ENCODE results near the gene FAAP20.

The FAAP20 gene

DNA sequence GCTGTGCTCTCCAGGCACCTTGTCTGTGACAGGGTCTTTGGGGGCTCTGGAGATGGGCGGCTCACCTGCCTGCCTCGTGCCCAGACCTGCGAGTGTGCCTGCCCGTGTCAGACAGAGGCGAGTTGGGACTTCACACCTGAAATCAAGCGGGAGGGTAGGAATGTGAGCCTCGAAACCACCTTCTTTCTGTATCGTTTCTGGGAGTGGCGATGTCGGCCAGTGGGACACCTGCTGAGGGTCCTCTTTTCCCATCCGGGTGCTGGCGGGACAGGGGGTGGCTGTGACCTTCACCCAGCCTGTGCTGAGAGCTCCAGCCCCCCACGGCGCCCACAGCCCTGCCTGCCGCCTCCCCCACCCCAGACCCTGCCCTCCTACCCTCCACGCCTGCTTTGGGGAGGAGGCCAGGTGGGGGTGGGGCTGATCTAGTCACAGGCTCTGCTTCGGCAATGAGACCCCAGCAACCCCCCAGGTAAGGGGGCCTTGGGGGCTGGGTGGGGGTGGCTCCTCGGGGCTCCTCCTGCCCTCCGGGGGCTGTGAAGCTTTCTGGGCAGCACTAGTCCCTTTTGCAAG, 15.6 kb upstream of the FAAP20 start:
- DNase-seq (ENCODE audit: low read depth) = no peak

DNA sequence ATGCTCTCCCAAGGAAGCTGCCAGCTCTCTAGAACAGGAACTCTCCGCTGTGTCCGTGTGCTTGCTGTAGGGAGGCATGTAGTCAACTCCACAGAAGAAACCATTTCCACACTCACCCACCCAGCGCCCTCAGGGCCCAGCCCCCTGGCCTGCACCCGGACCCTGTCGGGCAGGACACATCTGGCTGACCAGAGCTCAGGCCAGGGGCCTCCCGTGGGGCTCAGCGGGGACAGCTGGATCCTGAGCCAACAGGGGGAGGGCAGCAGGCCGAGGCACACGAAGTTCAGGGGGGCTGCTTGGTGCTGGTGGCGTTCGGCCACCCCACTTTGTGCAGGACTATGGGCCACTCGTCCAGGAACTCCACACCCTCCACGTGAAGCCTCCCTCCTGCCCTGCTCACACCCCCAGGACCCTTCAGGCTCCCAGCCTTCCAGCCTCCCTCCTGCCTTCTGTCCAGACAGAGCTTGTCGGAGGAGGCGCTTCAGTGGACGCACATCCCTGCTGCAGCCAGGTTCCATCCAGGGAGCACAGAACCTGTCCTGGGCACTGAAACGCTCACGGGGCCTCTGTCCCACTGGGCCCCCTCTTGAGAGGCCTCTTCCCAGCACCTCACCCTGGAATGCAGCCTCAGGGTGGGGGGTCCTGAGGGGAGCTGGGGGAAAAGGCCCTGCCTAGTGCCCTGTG, 15.0 kb upstream of the FAAP20 start:
- no peak for DNase-seq (ENCODE audit: low read depth)

DNA sequence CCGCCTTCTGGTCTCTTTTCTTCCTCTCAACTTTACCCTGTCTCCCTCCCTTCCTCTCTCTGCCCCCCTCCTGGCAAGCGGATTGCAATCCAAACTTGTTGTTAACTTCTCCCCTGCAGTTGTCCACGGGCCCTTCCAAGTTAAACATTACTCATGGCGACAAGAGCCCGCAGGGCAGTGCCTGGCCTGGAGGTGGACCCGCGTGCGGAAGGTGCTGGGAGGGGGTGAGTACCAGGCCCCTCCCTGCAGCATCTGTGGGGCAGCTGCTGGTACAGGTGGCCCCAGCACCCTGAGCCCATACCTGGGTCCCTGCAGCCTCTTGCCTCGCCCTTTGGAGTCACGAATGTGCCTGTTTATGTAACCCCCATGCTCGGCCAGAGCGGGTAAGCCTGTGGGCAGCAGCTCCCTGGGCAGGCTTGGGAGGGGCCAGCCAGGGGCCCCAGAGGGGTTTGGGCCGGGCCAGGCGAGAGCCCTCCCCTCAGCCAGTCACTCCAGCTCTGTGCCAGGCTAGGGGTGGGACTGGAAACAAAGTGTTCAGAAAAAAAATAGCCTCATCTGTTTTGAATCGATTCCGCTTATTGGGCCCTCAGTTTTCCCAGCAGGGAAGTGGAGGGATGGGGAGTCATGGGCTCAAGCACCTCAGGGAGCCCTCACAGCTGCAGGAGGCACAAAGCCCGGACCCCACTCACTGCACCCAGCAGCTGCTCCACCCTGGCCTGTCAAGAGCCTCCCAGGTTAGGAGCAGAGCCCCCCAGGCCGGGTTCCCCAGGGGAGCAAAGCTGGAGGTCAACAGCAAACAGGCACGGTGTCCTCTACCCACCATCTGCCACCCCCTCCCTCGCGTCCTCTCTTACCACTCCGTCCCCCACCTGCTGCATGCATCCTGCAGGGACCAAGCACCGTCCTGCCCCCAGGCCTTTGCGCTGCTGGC, 14.0 kb upstream of the FAAP20 start:
- no peak for DNase-seq (ENCODE audit: low read depth)

DNA sequence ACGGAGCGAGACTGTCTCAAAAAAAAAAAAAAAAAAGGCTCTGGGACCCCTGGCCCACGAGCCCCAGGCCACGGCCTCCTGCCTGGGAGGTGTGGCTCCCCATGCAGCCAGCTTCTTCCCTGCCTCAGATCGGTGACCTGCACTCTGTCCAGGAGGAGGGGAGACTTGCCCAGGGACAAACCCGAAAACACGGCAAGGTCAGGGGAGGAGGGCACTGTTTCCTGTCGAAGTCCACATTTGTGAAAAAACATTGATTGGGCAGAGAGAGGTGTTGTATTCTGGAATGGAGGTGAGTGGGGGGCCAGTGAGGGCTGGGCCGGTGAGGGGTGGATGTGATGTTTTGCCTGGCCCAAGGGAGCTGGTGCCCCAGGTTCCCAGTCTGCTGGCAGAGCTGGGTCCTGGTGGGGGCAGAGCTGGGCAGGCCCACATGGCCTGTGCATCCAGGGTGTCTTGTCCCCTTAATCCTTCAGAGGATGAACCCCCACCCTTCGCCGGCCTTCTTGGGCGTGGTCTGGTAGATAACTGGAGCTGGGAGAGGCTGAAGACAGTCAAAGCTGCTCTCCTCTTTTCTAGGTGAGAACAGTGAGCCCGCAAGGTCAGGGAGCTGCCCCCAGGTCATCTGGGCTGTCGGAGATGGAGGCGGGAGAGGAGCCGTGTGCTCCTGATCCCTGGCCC, 12.4 kb upstream of the FAAP20 start:
- DNase-seq (ENCODE audit: low read depth) = no peak

DNA sequence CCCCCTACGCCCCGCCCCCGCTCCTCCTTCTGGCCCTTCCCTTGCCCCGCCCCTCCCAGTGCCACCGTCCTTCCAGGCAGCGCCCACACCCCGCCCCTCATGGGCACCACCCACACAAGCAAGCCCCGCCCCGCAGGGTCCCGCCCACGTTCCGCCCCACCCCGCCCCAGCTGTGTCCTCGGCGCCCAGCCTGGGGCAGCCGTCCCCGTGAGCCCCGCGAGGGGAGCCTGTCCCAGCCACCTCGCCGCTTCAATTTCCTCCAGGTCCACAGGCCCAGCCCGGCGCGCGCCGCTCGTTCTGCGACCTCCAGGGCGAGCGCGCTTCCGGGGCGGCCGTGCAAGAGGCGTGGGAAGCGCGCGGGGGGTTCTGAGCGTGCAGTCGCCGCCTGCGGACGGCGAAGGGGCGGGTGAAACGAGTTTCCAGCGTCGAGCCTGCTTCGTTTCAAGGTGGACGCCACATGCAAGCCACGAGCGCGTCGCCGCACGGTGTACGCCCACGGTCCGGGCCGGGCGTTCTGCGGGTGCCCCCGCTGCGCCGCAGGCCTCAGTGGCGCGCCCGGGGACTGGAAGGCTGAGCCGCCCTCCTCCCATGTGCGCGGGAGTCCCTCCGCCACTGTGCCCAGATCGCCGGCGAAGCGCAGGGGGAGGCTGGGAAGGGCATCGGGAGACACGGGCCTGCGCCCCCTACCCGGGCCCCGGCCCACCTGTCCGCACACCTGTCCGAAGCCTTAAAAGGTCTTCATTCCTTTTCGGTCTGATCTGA, 10.8 kb upstream of the FAAP20 start:
- DNase-seq (ENCODE audit: low read depth) = peak; percentile 88

DNA sequence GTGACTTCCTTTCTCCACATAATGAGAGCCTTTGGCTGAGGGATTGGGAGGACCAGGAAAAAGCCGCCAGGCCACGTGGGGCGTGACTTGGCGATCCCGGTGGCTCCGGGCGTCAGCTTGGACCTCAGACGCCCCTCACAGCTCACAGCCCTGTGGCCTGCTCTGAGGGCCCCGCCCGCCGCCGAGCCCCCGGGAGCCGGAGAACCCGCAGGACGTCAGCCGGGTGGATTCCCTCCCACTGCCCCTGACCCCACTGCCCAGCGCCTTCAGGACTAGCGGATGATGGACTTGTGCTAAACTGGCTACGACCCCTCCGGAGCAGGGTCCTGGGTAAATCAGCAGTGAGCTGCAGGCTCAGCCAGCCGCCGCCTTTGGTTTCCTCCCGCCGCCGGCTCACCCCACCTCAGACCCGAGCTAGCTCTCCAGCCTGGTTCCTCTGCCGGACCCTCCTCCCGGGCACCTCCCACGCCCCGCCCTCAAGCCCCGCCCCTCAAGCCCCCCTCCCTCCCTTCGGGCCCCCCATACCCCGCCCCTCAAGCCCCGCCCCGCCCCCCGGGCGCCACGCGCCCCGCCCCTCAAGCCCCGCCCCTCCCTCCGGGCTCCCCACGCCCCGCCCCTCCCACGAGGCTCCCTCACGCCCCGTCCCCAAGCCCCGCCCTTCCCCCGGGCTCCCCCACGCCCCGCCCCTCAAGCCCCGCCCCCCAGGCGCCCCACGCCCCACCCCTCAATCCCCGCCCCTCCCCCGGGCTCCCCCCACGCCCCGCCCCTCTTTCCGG, 10.0 kb upstream of the FAAP20 start:
- DNase-seq (ENCODE audit: low read depth) = no peak

DNA sequence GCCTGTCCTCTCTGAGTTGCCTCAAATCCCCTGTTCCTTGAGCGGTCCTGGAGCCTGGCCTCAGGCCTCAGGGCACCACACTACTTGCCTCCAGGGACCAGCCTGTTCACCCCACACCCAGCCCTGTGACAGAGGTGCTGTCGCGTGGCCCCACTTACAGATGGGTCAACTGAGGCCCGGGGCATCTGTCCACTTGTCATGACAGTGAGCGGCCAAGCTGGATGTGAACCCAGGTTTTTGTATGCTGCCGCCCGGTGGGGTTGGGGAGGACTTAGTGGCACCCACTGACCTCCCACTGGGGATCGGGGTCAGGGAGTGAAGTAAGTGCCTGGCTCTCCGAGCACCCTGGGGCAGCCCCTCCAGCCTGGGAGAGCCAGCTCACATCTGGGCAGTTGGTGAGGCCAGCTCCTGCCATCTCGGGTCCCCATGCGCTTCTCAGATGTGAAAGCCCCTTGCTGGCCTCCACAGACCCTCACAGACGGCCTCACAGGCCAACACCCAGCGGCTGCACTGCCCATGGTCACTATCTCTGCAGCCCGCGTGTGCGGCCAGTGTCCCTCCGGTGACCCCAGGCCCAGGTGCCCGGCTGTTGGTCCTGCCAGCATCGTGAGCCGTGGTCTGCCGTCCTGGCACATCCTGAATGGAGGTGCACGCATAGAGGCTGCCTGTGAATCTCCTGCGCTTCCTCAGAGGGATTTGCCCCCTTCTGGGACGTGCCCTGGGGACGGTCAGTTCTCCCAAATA, 9.3 kb upstream of the FAAP20 start:
- no peak for DNase-seq (ENCODE audit: low read depth)

DNA sequence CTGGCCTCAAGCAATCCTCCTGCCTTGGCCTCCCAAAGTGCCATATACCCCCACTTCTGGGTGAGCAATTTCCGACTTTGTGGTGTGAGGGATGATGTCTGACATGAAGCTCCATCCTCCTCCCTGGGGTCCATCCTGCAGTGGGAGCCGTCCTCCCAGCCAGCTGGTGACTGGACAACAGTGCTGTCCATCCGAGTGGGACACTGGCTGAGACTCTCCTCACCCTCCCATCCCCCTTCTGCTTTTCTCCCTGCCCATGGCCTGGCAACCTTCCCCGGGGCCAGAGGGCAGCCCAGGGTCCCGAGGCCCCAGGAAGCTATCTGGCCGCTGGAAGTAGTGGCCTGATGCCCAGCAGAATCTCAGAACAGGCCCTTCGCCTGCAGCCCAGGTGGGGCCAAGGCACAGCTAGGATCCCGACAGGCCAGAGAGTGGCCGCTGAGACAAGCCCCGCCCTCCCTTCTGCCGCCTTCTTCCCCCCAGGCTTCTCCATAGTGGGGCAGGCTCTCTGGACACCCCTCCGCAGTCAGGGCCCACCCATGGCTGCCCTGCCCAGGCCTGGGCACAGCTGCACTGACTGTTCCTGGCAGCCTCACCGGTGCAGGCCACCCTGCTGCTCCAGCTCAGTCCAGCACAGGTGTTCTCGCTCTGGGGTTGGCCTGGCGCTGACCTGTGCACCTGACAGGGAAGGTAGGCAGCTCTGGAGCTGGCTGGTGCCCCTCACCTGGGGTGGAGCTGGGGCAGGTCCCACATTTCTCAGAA, 8.4 kb upstream of the FAAP20 start:
- no peak for DNase-seq (ENCODE audit: low read depth)

DNA sequence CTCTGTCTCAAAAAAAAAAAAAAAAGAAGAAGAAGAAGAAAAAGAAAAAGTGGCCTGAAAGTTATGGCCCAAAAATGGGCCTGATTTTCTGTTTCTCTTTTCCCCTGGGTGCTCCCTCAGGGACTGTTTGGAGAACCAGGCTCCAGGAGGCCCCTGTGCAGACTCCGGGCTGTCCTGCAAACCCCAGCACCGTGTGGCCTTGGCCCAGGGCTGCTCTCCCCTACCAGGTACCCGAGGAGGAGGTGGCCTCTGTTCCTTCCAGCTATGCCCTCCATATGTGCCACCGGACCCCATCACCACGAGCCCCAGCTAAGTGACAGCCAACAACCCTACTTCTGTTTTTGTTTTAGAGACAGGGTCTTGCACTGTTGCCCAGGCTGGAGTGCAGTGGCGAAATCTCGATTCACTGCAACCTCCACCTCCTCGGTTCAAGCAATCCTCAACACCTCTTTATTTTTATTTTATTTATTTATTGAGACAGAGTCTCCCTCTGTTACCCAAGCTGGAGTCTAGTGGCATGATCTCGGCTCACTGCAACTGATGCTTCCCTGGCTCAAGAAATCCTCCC, 7.5 kb upstream of the FAAP20 start:
- no peak for DNase-seq (ENCODE audit: low read depth)

DNA sequence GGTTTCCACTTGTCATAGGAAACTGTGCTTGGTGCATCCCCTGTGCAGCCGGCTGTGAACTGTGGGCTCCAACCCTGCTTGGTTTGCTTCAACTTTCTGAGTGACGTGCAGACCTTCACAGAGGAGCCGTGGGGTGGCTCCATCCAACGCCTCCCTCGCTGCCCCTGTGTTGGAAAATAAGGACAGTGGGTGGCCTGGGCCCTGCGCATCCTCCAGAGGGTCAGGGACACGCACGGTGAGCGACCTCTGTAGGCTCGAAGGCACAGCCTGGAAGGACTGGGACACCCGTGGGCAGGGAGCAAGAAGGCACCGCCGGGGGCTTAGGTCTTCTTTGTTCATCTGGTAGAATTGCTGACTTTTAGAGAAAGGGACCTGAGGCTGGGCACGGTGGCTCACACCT, 6.5 kb upstream of the FAAP20 start:
- DNase-seq (ENCODE audit: low read depth) = no peak

DNA sequence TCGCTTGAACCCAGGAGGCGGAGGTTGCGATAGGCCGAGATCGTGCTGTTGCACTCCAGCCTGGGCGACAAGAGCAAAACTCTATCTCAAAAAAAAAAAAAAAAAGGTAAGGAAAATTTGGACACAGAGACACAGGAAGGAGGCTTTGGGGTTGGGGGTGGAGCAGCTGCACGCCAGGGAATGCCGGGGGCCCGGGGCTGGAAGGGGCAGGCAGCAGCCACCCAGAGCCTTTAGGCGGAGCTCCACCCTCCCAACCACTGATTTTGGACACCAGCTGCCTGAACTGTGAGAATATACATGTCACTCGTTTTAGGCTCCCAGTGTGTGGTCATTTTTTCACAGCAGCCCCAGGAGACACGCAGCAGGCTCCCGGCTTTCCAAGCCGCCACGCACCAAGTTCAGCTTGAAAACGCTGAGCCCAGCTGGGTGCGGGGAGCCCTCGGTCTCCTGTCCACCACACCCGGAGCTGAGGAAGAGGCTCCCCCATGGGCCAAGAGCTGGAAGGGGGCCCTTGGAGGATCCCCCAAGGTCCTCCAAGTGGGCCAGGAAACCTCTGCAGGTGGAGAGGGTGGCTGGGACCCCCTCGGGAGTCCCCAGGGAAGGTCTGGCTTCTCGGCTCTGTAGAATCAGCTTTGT, 5.9 kb upstream of the FAAP20 start:
- DNase-seq (ENCODE audit: low read depth) = no peak

DNA sequence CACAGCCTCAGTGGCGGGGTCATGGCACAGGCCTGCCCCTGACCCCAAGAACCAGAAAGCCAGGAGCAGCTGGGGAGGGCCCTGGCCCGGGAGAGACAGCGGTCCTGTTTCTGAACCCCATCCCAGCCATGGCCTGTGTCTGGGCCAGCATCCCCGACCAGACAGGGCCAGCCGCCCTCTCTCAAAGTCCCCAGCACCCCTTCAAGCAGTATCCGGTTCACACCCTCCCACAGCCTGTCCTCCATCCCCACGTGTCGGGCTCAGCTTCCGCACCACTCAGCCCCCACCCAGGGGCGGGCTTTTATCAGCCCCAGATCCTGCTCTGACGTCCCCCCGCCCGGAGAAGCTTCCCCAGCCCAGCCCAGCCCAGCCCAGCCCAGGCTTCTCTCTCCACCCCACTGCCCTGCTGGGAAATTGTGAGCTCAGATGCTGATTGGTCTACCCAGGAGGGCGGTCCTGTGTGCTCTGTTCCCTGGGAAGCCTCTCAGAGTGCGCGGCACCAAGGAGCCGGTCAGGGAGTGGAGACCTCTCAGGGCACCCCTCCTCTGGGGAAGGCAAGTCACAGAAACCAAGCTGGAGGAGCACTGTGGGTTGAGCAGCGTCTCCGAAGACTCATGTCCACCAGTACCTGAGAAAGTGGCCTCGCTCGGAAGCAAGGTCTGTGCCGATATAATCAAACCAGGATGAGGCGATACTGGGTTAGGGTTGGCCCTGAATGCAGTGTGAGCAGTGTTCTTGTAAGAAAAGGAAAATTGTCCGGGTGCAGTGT, 4.7 kb upstream of the FAAP20 start:
- DNase-seq (ENCODE audit: low read depth) = peak; percentile 70

DNA sequence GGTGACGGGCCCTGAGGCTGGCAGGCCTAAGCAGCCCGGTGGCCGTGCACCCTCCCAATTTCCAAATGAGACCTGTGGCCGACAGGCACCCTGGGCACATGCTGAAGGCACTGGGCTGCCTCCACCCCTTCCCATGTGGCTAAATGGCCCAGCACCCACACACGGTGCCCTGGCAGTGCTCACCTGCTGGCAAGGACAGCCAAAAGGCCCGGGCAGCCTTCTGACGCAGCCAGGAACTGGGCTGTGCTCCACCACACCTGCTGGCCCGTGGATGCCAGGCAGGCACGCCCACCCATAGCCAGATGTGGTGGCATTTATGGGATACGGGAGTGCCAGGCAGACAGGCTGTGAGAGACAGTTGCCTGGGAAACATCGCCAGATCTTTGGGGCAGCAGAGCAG, 4.0 kb upstream of the FAAP20 start:
- no peak for DNase-seq (ENCODE audit: low read depth)

DNA sequence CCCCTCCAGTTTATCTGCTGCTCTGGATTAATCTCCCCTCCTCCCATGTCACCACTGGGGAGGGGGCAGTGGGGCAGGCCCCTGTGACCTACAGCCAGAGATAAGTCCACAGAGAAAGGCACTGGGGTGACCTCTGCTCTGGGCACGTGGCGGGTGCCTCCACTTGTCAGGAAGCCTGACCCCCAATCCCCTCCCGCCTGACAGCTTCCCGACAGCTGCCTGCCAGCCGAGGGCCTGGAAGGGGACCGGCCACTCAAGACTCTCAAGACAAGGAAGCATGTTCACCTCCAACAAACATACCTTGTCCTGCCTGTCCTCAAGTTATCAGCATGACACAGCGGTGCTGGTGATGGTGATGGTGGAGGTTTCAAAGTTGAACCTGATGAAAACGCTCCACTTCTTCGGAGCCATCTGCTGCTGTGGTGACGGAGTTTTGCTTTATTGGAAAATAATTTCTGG, 3.2 kb upstream of the FAAP20 start:
- DNase-seq (ENCODE audit: low read depth) = no peak

DNA sequence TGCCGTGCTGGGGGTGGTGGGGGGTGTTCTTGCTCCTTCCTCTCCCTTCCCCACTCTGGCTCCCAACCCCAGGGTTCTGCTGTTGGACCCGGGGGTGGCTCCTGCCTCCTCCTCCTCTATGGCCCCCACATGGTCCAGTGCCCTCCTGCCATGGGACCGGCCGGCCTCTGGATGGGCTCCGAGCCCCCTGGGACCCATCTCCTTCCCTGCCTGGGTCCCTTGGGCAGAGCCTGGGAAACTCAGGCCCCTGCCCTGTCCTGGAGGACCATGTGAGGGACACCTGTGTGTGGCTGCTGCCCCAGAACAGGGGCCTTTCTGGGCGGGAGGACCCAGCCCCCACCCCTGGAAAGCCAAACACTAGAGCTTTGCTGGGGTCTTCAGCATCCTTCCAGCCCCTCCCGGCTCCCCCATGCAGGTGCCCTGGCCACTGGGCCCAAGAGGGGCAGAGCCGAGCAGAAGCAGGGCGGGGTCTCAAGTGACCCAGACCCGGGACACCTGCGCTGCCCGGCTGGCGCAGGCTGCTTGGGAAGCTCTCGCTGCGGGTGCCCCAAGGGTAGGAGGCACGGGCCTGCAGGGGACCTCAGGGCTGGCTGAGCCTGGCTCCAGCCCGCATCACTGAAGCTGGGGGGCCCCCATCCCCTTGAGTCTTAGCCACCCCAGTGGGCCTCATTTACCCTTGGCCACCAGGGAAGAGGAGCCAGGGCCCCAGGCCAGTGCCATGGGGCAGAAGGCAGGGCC, 2.5 kb upstream of the FAAP20 start:
- no peak for DNase-seq (ENCODE audit: low read depth)

DNA sequence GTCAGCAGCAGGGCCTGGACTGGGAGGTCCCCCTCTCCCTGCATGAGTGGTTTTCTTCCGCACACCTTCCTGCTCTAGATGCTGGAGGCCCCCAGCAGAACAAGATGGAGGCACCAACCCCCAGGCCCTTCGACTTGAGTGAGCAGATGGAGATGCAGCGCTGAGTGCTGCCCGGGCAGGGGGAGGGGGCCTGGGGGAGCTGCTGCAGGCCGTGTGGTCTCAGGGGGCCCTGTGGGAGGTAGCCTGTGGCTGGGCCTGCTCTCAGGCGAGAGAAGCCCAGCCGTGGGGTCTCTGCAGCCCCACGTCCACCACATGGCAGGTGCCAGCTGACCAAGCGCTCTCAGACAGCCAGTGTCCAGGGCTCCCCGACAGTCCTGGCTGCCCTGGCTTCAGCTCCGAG, 1.2 kb upstream of the FAAP20 start:
- DNase-seq (ENCODE audit: low read depth) = no peak
